IMR-90 (cell line): ENCODE results near the gene ZNF544. TPM values are rescaled to one million over a fixed set of nuclear protein-coding genes. Genes with fewer than 3 reads are reported as not detected.

Experiments
- ATAC-seq: fragments of 200-7000 bp; cut with Tn5 transposase; 2 replicates; pipeline ENCODE4 v1.9.1; 2020; ENCODE audit warnings: low read depth, mild to moderate bottlenecking, moderate library complexity
- BruUV-seq: library from RNA; stranded (reverse); fragments of 400-500 nt; replicated peaks from 2 replicates; lab custom pipeline; 2021; lab: Mats Ljungman, UMichigan
- CTCF ChIA-PET: fragments of 300-600 bp; formaldehyde crosslinking; extraction: SDS; loops from one replicate; lab custom pipeline; 2021; ENCODE audit warnings: antibody characterized with exemption; lab: Yijun Ruan, JAX
- POLR2A ChIA-PET: fragments of 300-600 bp; sonication (Branson Sonifier 250); formaldehyde crosslinking; loops from one replicate; lab custom pipeline; 2022; ENCODE audit warnings: antibody characterized with exemption; ENCODE audit not compliant: unreplicated experiment; lab: Charles Lee
- DNase-seq: peaks from one replicate; pipeline ENCODE4 v3.0.0; 2013
- H2AFZ ChIP-seq: replicated peaks from 2 replicates; pipeline ENCODE3; 2013; ENCODE audit warnings: low read length, mild to moderate bottlenecking; ENCODE audit not compliant: poor library complexity
- H2AK5ac ChIP-seq: 2 replicates; pipeline ENCODE4 v1.6.1; 2013; ENCODE audit warnings: low read depth, low read length, inconsistent platforms
- H2AK9ac ChIP-seq: replicated peaks from 2 replicates; pipeline ENCODE3; 2013; ENCODE audit warnings: mild to moderate bottlenecking, low read depth, low read length, moderate library complexity; ENCODE audit not compliant: poor library complexity
- H2BK120ac ChIP-seq: 2 replicates; pipeline ENCODE4 v1.6.1; 2013; ENCODE audit warnings: low read depth, low read length, inconsistent platforms
- H2BK15ac ChIP-seq: 3 replicates; pipeline ENCODE4 v1.6.1; 2013; ENCODE audit warnings: low read depth, low read length, inconsistent platforms
- H2BK20ac ChIP-seq: 2 replicates; pipeline ENCODE4 v1.6.1; 2013; ENCODE audit warnings: low read depth, mild to moderate bottlenecking, inconsistent platforms, low read length, moderate library complexity
- H2BK5ac ChIP-seq: 2 replicates; pipeline ENCODE4 v1.6.1; 2013; ENCODE audit warnings: mild to moderate bottlenecking, low read depth, low read length, inconsistent platforms; ENCODE audit not compliant: poor library complexity, severe bottlenecking
- H3K14ac ChIP-seq: replicated peaks from 2 replicates; pipeline ENCODE4 v1.6.1; 2013; ENCODE audit warnings: low read depth, low read length, inconsistent platforms
- H3K18ac ChIP-seq: 2 replicates; pipeline ENCODE4 v1.6.1; 2013; ENCODE audit warnings: low read depth, low read length, control low read depth
- H3K23ac ChIP-seq: 2 replicates; pipeline ENCODE4 v1.6.1; 2013; ENCODE audit warnings: low read depth, low read length, inconsistent platforms
- H3K27ac ChIP-seq: 2 replicates; pipeline ENCODE4 v1.5.1; 2013; ENCODE audit warnings: mild to moderate bottlenecking, control low read depth, low read length; ENCODE audit not compliant: insufficient read depth
- H3K27me3 ChIP-seq: 2 replicates; pipeline ENCODE4 v1.6.1; 2013; ENCODE audit warnings: low read length; ENCODE audit not compliant: control insufficient read depth, insufficient read depth
- H3K36me3 ChIP-seq: 2 replicates; pipeline ENCODE4 v1.6.1; 2013; ENCODE audit warnings: low read length, mixed read lengths; ENCODE audit not compliant: control insufficient read depth, insufficient read depth
- H3K4ac ChIP-seq: 2 replicates; pipeline ENCODE4 v1.6.1; 2013; ENCODE audit warnings: low read depth, low read length, inconsistent platforms
- H3K4me1 ChIP-seq: 2 replicates; pipeline ENCODE4 v1.6.1; 2013; ENCODE audit warnings: low read length, mixed read lengths; ENCODE audit not compliant: control insufficient read depth, insufficient read depth
- H3K4me2 ChIP-seq: 2 replicates; pipeline ENCODE4 v1.6.1; 2013; ENCODE audit warnings: low read depth, mild to moderate bottlenecking, control low read depth, low read length, moderate library complexity
- H3K4me3 ChIP-seq: 2 replicates; pipeline ENCODE4 v1.5.1; 2013; ENCODE audit warnings: low read depth, mild to moderate bottlenecking, control low read depth, low read length, moderate library complexity; ENCODE audit not compliant: insufficient read depth
- H3K56ac ChIP-seq: 2 replicates; pipeline ENCODE4 v1.6.1; 2013; ENCODE audit warnings: low read length, inconsistent platforms; ENCODE audit not compliant: insufficient read depth; ENCODE audit errors: extremely low read depth
- H3K79me1 ChIP-seq, 2 experiments: 2 replicates each; pipeline ENCODE4 v1.6.1; 2013; ENCODE audit warnings: low read length in 2 of 2, inconsistent platforms in 1 of 2, low read depth in 1 of 2
- H3K9ac ChIP-seq: 2 replicates; pipeline ENCODE4 v1.6.1; 2013; ENCODE audit warnings: low read depth, low read length, control low read depth
- H3K9me1 ChIP-seq: 2 replicates; pipeline ENCODE4 v1.6.1; 2013; ENCODE audit warnings: low read length, inconsistent platforms; ENCODE audit not compliant: insufficient read depth
- H3K9me3 ChIP-seq: 2 replicates; pipeline ENCODE4 v1.6.1; 2013; ENCODE audit warnings: low read length; ENCODE audit not compliant: control insufficient read depth, insufficient read depth
- H4K20me1 ChIP-seq: 2 replicates; pipeline ENCODE4 v1.6.1; 2013; ENCODE audit warnings: low read length, inconsistent platforms; ENCODE audit not compliant: insufficient read depth
- H4K5ac ChIP-seq: 2 replicates; pipeline ENCODE4 v1.6.1; 2013; ENCODE audit warnings: mild to moderate bottlenecking, low read depth, low read length, control low read depth
- H4K8ac ChIP-seq, 2 experiments: 2 replicates each; pipeline ENCODE4 v1.6.1; 2013; ENCODE audit warnings: low read depth in 2 of 2, low read length in 2 of 2, control low read depth in 1 of 2, inconsistent platforms in 1 of 2
- H4K91ac ChIP-seq: 2 replicates; pipeline ENCODE4 v1.6.1; 2013; ENCODE audit warnings: low read depth, low read length, inconsistent platforms; ENCODE audit not compliant: insufficient read depth
- CEBPB ChIP-seq: IDR thresholded peaks from 2 replicates; pipeline ENCODE4 v1.6.1; 2012; ENCODE audit warnings: low read depth, low read length, improper control_type of control experiment
- CHD1 ChIP-seq: IDR thresholded peaks from 2 replicates; pipeline ENCODE4 v1.6.1; 2012; ENCODE audit warnings: low read depth, low read length, improper control_type of control experiment
- CTCF ChIP-seq: conservative IDR thresholded peaks from 2 replicates; pipeline ENCODE4 v1.5.1; 2012; ENCODE audit warnings: mild to moderate bottlenecking, low read depth, low read length, improper control_type of control experiment
- MAFK ChIP-seq: IDR thresholded peaks from 2 replicates; pipeline ENCODE4 v1.6.1; 2012; ENCODE audit warnings: low read depth, low read length, improper control_type of control experiment
- MXI1 ChIP-seq: IDR thresholded peaks from 2 replicates; pipeline ENCODE4 v1.6.1; 2012; ENCODE audit warnings: low read depth, mild to moderate bottlenecking, low read length, moderate library complexity, borderline replicate concordance
- NFE2L2 ChIP-seq: fragments of 150-350 bp; IDR thresholded peaks from 2 replicates; pipeline ENCODE4 v1.6.1; 2016; ENCODE audit warnings: low read depth, mild to moderate bottlenecking, low read length
- POLR2A ChIP-seq: IDR thresholded peaks from 2 replicates; pipeline ENCODE4 v1.6.1; 2012; ENCODE audit warnings: mild to moderate bottlenecking, low read depth, low read length
- RAD21 ChIP-seq: IDR thresholded peaks from 2 replicates; pipeline ENCODE4 v1.6.1; 2012; ENCODE audit warnings: low read length, improper control_type of control experiment
- USF2 ChIP-seq: fragments of 150-350 bp; IDR thresholded peaks from 2 replicates; pipeline ENCODE4 v1.6.1; 2017; ENCODE audit warnings: mild to moderate bottlenecking, antibody characterized with exemption, low read length, low read depth
- WGBS, 2 experiments: methylation state at CpG; one replicate each; pipeline versions ENCODE4 v1.1.5 to v1.1.7; 2013; ENCODE audit warnings: missing lambda C conversion rate in 2 of 2; ENCODE audit not compliant: insufficient read length in 1 of 2; ENCODE audit errors: extremely low coverage in 2 of 2; 5-methylcytosine and 5-hydroxymethylcytosine counted together
- dilution Hi-C: fragments of 300-500 bp; cut with HindIII; formaldehyde crosslinking; loops from one replicate; pipeline ENCODE4 v1.14.3; 2018; ENCODE audit warnings: low sequenced_read_pairs; ENCODE audit not compliant: unreplicated experiment
- in situ Hi-C: fragments of 300-500 bp; cut with MboI; formaldehyde crosslinking; loops from 3 replicates; pipeline ENCODE4 v1.14.3; 2019; ENCODE audit warnings: low sequenced_read_pairs, inconsistent platforms, mixed read lengths
- intact Hi-C: fragments of 100-400 bp; cut with micrococcal nuclease; formaldehyde crosslinking; loops from 2 replicates; pipeline ENCODE4 v1.10.0; 2022
- polyA plus RNA-seq, 3 experiments: library from polyadenylated mRNA; depleted of rRNA; stranded (reverse); fragments of >200 nt; gene quantifications; 2 replicates each; pipeline ENCODE4 v1.2.3, GENCODE V29; 2012; ENCODE audit warnings: low replicate concordance in 1 of 3
- total RNA-seq: library from RNA; depleted of rRNA; stranded (reverse); fragments of >200 nt; gene quantifications from 2 replicates; pipeline ENCODE4 v1.2.3, GENCODE V29; 2012

ZNF544 gene
- total and polyA plus RNA-seq, 2 of the 4 experiments (the other 2 are of a cell fraction): 19.3 to 45.9 TPM

- no peak; the same call in 1 of the 2 replicates for TF ChIP-seq CHD1
Observed at GRCh38 chr19:58278541-58279041, 49.9 kb downstream of the ZNF544 start, which contains the start of gene ZNF8 (continued).

- H4K5ac ChIP-seq: peak overlapping the region; percentile 31
- TF ChIP-seq MXI1 (peak; percentile 41; the same call in 1 of the 2 replicates), CEBPB (no peak), USF2 (0 out of 2 replicates have a peak, but pooled peaks have one; percentile 11), RAD21 (no peak), POLR2A (no peak), CTCF (no peak), MAFK (no peak), NFE2L2 (no peak)
- in situ Hi-C loops: no loop called here
- H3K27ac ChIP-seq: peak overlapping the region; percentile 75
- dilution Hi-C loops: no loop called here
- CTCF ChIA-PET: no interaction called here
- DNase-seq (peak; percentile 51), ATAC-seq (peak; percentile 64)
- H3K9me3 ChIP-seq: peaks cover 21% of the 10 kb centered on the region
- H2AK5ac ChIP-seq: peak overlapping the region; percentile 95
- TSS peak; percentile 19 for BruUV-seq
- H3K14ac ChIP-seq: peak overlapping the region; percentile 95
- H2AFZ ChIP-seq: peak overlapping the region; percentile 98
- peaks cover 10% of the 10 kb centered on the region for H4K20me1 ChIP-seq
- H3K27me3 ChIP-seq: no peaks in the 10 kb centered on the region
- 0 out of 2 replicates have a peak, but pooled peaks cover 2% of the 10 kb centered on the region for H3K4me1 ChIP-seq
- H2BK15ac ChIP-seq: no peak overlapping the region; the same call in 2 of the 3 replicates
- H3K9me1 ChIP-seq: peaks cover 8% of the 10 kb centered on the region; the same call in 1 of the 2 replicates
- intact Hi-C loops: loop anchor here (5.0 kb wide), 1 partner anchor 97 kb away; the partner anchor contains the start of gene ZNF274
- peak overlapping the region; percentile 92 for H3K4ac ChIP-seq
- POLR2A ChIA-PET: interaction anchor here (0.6 kb wide), 1 partner anchor 30 kb away, joined by 4 read pairs; no protein-coding TSS in a partner anchor
- peak overlapping the region; percentile 85 for H3K4me2 ChIP-seq
- peak overlapping the region; percentile 85 for H3K23ac ChIP-seq
- 4% methylated on average over 29 of the region's 60 CpGs; no CpG with 5 or more reads in 1 of the 2 experiments for whole genome bisulfite sequencing, 2 experiments
- H2BK20ac ChIP-seq: no peak overlapping the region
- peaks cover 26% of the 10 kb centered on the region for H3K36me3 ChIP-seq
- H4K8ac ChIP-seq: peak overlapping the region; percentile 78 to 92
- peak overlapping the region; percentile 48 for H2BK120ac ChIP-seq
- H3K56ac ChIP-seq: peak overlapping the region; percentile 51
- H2AK9ac ChIP-seq: peak overlapping the region; percentile 98
- H3K9ac ChIP-seq: peak overlapping the region; percentile 79
- peak overlapping the region; percentile 88 for H4K91ac ChIP-seq
- H3K18ac ChIP-seq: peak overlapping the region; percentile 24; the same call in 1 of the 2 replicates
- H2BK5ac ChIP-seq: peak overlapping the region; percentile 67
- peaks cover 35 to 63% of the 10 kb centered on the region in 2 experiments for H3K79me1 ChIP-seq
- H3K4me3 ChIP-seq: peak overlapping the region; percentile 65
Observed at GRCh38 chr19:58279042-58279924, 50.6 kb downstream of the ZNF544 start.
